B cell (primary cell): ENCODE measurements around the gene ERBB4. TPM values are rescaled to one million over a fixed set of nuclear protein-coding genes. Genes with fewer than 3 reads are reported as not detected.

Experiments used
- ATAC-seq: fragments of 200-7000 bp; cut with Tn5 transposase; one replicate; pipeline ENCODE4 v1.10.0; 2021; ENCODE audit warnings: low read depth, mild to moderate bottlenecking, moderate number of reproducible peaks, moderate library complexity
- CTCF ChIA-PET: fragments of 350-600 bp; sonication (Branson Sonifier 250); formaldehyde crosslinking; loops from one replicate; lab custom pipeline; 2021; ENCODE audit warnings: antibody characterized with exemption, inconsistent platforms; lab: Charles Lee
- POLR2A ChIA-PET: fragments of 350-600 bp; sonication (Branson Sonifier 250); formaldehyde crosslinking; loops from one replicate; lab custom pipeline; 2021; ENCODE audit warnings: antibody characterized with exemption; lab: Charles Lee
- DNase-seq: peaks from one replicate; pipeline ENCODE4 v3.0.0; 2013
- H2AFZ ChIP-seq: 2 replicates; pipeline ENCODE4 v1.6.1; 2012; ENCODE audit warnings: mild to moderate bottlenecking, low read depth, low read length; ENCODE audit not compliant: insufficient read depth, poor library complexity, severe bottlenecking
- H3K27ac ChIP-seq, 2 donors: 1 replicate in 1 of 2; 2 replicates in 1 of 2; pipeline ENCODE4 v1.5.1; 2012 to 2013; ENCODE audit warnings: low read length in 2 of 2, mild to moderate bottlenecking in 2 of 2, moderate library complexity in 1 of 2
- H3K27me3 ChIP-seq, 4 experiments: fragments of 200-600 bp in 1 of 4; sonication (generic) in 1 of 4; replicated peaks in 1 of 4; 1 replicate in 2 of 4; 2 replicates in 2 of 4; pipeline versions ENCODE4 v1.6.1 to v1.7.0; 2013 to 2016; ENCODE audit warnings: low read length in 3 of 4, mild to moderate bottlenecking in 2 of 4, mixed read lengths in 1 of 4, moderate library complexity in 1 of 4; ENCODE audit not compliant: insufficient read depth in 4 of 4, control insufficient read depth in 3 of 4; ENCODE audit errors: control extremely low read depth in 1 of 4
- H3K36me3 ChIP-seq, 2 experiments: replicated peaks in 1 of 2; 1 replicate in 1 of 2; 2 replicates in 1 of 2; pipeline versions ENCODE4 v1.6.1 to v1.7.1; 2013; ENCODE audit warnings: low read length in 1 of 2; ENCODE audit not compliant: insufficient read depth in 2 of 2, control insufficient read depth in 1 of 2; ENCODE audit errors: control extremely low read depth in 1 of 2, extremely low read depth in 1 of 2
- H3K4me1 ChIP-seq, 2 donors: fragments of 200-600 bp in 1 of 2; sonication (generic) in 1 of 2; 1 replicate in 1 of 2; 2 replicates in 1 of 2; pipeline versions ENCODE4 v1.5.1 to v1.6.1; 2013 to 2017; ENCODE audit warnings: low read length in 2 of 2; ENCODE audit not compliant: control insufficient read depth in 2 of 2, insufficient read depth in 2 of 2
- H3K4me2 ChIP-seq: replicated peaks from 2 replicates; pipeline ENCODE3; 2012; ENCODE audit warnings: mild to moderate bottlenecking, low read depth, low read length; ENCODE audit not compliant: poor library complexity, severe bottlenecking
- H3K4me3 ChIP-seq, 5 experiments: fragments of 200-600 bp in 1 of 5; sonication (generic) in 1 of 5; 1 replicate in 3 of 5; 2 replicates in 2 of 5; pipeline versions ENCODE4 v1.5.1 to v1.7.0; 2011 to 2016; ENCODE audit warnings: low read length in 4 of 5, mild to moderate bottlenecking in 4 of 5, low read depth in 2 of 5, control low read depth in 1 of 5, moderate library complexity in 1 of 5; ENCODE audit not compliant: insufficient read depth in 1 of 5; ENCODE audit errors: control extremely low read depth in 1 of 5, extremely low read depth in 1 of 5
- H3K79me2 ChIP-seq: fragments of 200-600 bp; sonication (generic); one replicate; pipeline ENCODE4 v1.6.0; 2016; ENCODE audit warnings: low read length; ENCODE audit not compliant: control insufficient read depth, insufficient read depth
- H3K9ac ChIP-seq: fragments of 200-600 bp; sonication (generic); 2 replicates; pipeline ENCODE4 v1.6.1; 2017; ENCODE audit warnings: mild to moderate bottlenecking, low read length, moderate library complexity
- H3K9me3 ChIP-seq, 3 donors: one replicate each; pipeline versions ENCODE4 v1.6.1 to v1.7.1; 2013; ENCODE audit warnings: low read length in 2 of 3; ENCODE audit not compliant: control insufficient read depth in 2 of 3, insufficient read depth in 1 of 3; ENCODE audit errors: control extremely low read depth in 1 of 3
- H4K20me1 ChIP-seq: 2 replicates; pipeline ENCODE4 v1.6.0; 2012; ENCODE audit warnings: mild to moderate bottlenecking, low read length; ENCODE audit not compliant: insufficient read depth, control insufficient read depth, poor library complexity, severe bottlenecking
- H3K27ac Mint-ChIP-seq: one replicate; pipeline ENCODE4 v1.8.0; 2021; ENCODE audit warnings: mixed read lengths
- H3K27me3 Mint-ChIP-seq: one replicate; pipeline ENCODE4 v1.8.0; 2021; ENCODE audit warnings: mixed read lengths
- H3K4me1 Mint-ChIP-seq: one replicate; pipeline ENCODE4 v1.8.0; 2021; ENCODE audit warnings: mixed read lengths
- H3K4me3 Mint-ChIP-seq: one replicate; pipeline ENCODE4 v1.8.0; 2021; ENCODE audit warnings: mixed read lengths
- H3K9me3 Mint-ChIP-seq: one replicate; pipeline ENCODE4 v1.8.0; 2022; ENCODE audit warnings: mixed read lengths; ENCODE audit not compliant: insufficient read depth
- EZH2 ChIP-seq: IDR thresholded peaks from 2 replicates; pipeline ENCODE4 v1.6.1; 2012; ENCODE audit warnings: borderline replicate concordance, low read depth, mild to moderate bottlenecking, moderate library complexity, low read length; ENCODE audit not compliant: insufficient read depth, poor library complexity, severe bottlenecking
- WGBS: methylation state at CpG from one replicate; pipeline ENCODE4 v1.1.5; 2013; ENCODE audit warnings: missing lambda C conversion rate; ENCODE audit not compliant: insufficient coverage; 5-methylcytosine and 5-hydroxymethylcytosine counted together
- intact Hi-C: fragments of 100-400 bp; cut with micrococcal nuclease; formaldehyde crosslinking; loops from one replicate; pipeline ENCODE4 v1.10.0; 2022
- polyA plus RNA-seq: library from polyadenylated mRNA; depleted of rRNA; stranded (reverse); fragments of >200 nt; gene quantifications from 2 replicates; pipeline ENCODE4 v1.2.3, GENCODE V29; 2012
- total RNA-seq, 2 donors: library from RNA; stranded (reverse); fragments of 120-200 nt in 1 of 2; gene quantifications; 1 replicate in 1 of 2; 2 replicates in 1 of 2; pipeline versions ENCODE4 v1.2.3 to v1.2.4, GENCODE V29; 2013 to 2022
- TF ChIP-seq, protein P1 (sequence below): fragments of 200-600 bp; IDR thresholded peaks from one replicate; pipeline ENCODE4 v1.8.0; 2022; ENCODE audit warnings: antibody characterized with exemption, mild to moderate bottlenecking

ERBB4 gene
- total and polyA plus RNA-seq, 2 donors (not counting 1 experiment from before 2014, with no cell fraction given), result not detected

GRCh38 chr2:211455216-211455841, 1083.3 kb downstream of the ERBB4 start:
- ChIA-PET CTCF (interaction anchor here (0.8 to 1.8 kb wide), 10 partner anchors 9 to 1112 kb away, joined by 3 to 5 read pairs (median 4); no protein-coding TSS in a partner anchor), POLR2A (no interaction called here)
- H3K4me2 ChIP-seq, result no peak overlapping the region
- WGBS, result no CpG with 5 or more reads among the region's 1 CpG
- H3K9ac ChIP-seq, result no peak overlapping the region
- H3K27ac ChIP-seq, result no peak overlapping the region
- H3K79me2 ChIP-seq, result no peaks in the 10 kb centered on the region
- intact Hi-C loops, result loop anchor here (5.0 kb wide), 1 partner anchor 1112 kb away; no protein-coding TSS in a partner anchor
- H3K36me3 ChIP-seq, result no peaks in the 10 kb centered on the region
- Mint-ChIP-seq H3K27me3 (no peaks in the 10 kb centered on the region), H3K27ac (no peak overlapping the region), H3K4me1 (no peaks in the 10 kb centered on the region), H3K4me3 (no peak overlapping the region), H3K9me3 (no peaks in the 10 kb centered on the region)
- H4K20me1 ChIP-seq, result no peaks in the 10 kb centered on the region
- no peaks in the 10 kb centered on the region for H3K9me3 ChIP-seq
- H3K4me1 ChIP-seq, result no peaks in the 10 kb centered on the region
- TF ChIP-seq EZH2, result no peak
- TF ChIP-seq, protein P1, sequence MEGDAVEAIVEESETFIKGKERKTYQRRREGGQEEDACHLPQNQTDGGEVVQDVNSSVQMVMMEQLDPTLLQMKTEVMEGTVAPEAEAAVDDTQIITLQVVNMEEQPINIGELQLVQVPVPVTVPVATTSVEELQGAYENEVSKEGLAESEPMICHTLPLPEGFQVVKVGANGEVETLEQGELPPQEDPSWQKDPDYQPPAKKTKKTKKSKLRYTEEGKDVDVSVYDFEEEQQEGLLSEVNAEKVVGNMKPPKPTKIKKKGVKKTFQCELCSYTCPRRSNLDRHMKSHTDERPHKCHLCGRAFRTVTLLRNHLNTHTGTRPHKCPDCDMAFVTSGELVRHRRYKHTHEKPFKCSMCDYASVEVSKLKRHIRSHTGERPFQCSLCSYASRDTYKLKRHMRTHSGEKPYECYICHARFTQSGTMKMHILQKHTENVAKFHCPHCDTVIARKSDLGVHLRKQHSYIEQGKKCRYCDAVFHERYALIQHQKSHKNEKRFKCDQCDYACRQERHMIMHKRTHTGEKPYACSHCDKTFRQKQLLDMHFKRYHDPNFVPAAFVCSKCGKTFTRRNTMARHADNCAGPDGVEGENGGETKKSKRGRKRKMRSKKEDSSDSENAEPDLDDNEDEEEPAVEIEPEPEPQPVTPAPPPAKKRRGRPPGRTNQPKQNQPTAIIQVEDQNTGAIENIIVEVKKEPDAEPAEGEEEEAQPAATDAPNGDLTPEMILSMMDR, result peak; percentile 81
- no peak overlapping the region for H2AFZ ChIP-seq
- no peaks in the 10 kb centered on the region for H3K27me3 ChIP-seq
- peak; percentile 18 for DNase-seq
- no peak overlapping the region for H3K4me3 ChIP-seq
- no peak for ATAC-seq

GRCh38 chr2:211454679-211455078, 1083.9 kb downstream of the ERBB4 start:
- Histone ChIP-seq H3K4me1 (no peaks in the 10 kb centered on the region), H4K20me1 (no peaks in the 10 kb centered on the region), H2AFZ (no peak overlapping the region), H3K9me3 (no peaks in the 10 kb centered on the region), H3K4me3 (no peak overlapping the region), H3K27ac (no peak overlapping the region), H3K4me2 (no peak overlapping the region), H3K36me3 (no peaks in the 10 kb centered on the region), H3K9ac (no peak overlapping the region), H3K79me2 (no peaks in the 10 kb centered on the region), H3K27me3 (no peaks in the 10 kb centered on the region)
- no peak overlapping the region for H3K4me3 Mint-ChIP-seq
- H3K9me3 Mint-ChIP-seq, result no peaks in the 10 kb centered on the region
- H3K27ac Mint-ChIP-seq, result no peak overlapping the region
- DNase-seq, result no peak
- ATAC-seq, result no peak
- no peaks in the 10 kb centered on the region for H3K27me3 Mint-ChIP-seq
- H3K4me1 Mint-ChIP-seq, result no peaks in the 10 kb centered on the region
- ChIA-PET CTCF (interaction anchor here (0.8 to 2.5 kb wide), 7 partner anchors 9 to 1113 kb away, joined by 3 to 5 read pairs (median 3); no protein-coding TSS in a partner anchor), POLR2A (no interaction called here)
- intact Hi-C loops, result loop anchor here (5.0 kb wide), 1 partner anchor 1113 kb away; no protein-coding TSS in a partner anchor
- no peak for TF ChIP-seq EZH2
- TF ChIP-seq, protein P1, result no peak
- WGBS, result 76% methylated on average over 3 of the region's 6 CpGs
